Activated CD4-positive, alpha-beta T cell treated with anti-CD3 and anti-CD28 coated beads, Interleukin-2, amount 50 U/mL, for 24 hours (primary cell): ENCODE measurements around the gene PMVK.

ENCODE experiments used
- DNase-seq, 2 donors: peaks; one replicate each; pipeline ENCODE4 v3.0.0-alpha.2; 2020; ENCODE audit warnings: low read depth in 1 of 2, low spot score in 1 of 2

PMVK gene

DNA sequence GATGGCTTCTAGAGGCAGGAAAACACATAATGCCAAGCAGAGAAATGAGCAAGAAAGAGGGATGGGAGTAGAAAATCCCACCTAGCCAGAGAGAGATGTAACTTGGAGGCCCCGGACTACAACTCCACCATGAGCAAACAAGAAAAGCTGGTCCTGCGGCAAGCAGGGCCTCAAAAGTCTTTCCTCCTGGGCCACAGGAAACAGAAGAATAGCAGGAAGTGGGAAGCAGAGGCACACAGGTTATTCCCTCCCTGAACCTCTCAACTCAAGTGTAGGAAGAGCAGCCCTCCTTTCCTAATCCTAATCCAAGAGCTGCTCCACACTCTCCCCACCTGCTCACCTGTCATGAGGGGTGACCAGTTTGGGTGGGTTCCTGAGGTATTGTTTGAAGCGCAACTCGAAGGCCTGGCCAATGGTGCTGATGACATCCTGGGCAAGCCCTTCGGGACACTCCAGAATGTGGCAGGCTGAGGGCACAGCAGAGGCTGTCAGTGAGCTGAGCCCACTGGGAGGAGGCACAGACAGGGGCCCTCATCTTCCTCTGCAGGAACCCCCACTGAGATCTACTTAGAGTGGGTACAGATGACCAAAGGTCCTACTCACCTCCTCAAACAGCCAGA lies 30.9 kb upstream of the PMVK start:
- no peak for DNase-seq

DNA sequence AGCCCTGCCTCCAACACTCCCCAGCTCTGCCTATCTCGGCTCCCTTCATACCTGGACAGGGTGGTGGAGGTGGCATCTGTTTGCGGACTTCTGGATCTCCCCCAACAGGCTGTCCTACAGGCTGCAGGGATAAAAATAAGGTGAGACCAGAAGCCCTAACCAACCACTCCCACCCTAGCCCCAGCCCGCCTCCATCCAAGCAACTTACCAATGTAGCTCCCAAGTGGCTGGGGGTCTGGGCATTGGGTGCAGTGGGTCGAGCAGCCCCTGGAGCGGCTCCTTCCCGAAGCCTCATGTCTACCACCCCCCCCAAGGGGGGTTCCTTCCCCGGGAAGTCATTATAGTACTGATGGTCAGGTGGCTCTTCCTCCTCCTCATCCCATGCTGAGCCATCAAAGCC lies 29.6 kb upstream of the PMVK start:
- no peak for DNase-seq

DNA sequence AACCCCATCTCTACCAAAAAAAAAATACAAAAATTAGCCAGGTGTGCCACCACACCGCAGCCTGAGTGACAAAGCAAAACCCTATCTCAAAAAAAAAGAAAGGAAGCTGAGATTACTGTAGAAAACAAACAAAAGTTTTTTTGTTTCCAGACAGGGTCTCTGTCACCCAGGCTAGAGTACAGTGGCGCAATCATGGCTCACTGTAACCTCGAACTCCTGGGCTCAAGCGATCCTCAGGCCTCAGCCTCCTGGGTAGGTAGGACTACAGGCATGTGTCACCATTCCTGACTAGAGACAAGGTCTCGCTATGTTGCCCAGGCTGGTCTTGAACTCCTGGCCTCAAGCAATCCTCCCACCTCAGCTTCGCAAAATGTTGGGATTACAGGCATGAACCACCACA lies 27.8 kb upstream of the PMVK start:
- no peak for DNase-seq

DNA sequence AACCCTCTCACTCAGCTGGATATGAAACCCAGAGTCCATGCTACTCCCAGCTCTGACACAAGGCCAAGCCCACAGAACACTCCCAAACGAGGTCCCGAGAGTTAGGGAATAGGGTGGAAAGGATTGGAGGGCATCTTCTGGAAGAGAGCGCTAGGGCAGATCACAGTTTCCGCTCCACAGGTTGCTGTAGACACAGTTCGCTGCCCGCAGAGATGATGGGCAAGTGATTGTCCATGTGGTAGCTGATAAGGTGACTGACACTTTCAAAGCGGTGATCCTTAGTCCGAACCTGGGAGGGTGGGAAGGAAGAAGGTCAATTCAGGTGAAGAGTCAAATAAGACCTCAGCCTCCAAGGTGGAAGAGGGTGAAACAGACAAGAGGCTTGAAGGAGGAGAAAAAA lies 27.1 kb upstream of the PMVK start:
- no peak for DNase-seq

DNA sequence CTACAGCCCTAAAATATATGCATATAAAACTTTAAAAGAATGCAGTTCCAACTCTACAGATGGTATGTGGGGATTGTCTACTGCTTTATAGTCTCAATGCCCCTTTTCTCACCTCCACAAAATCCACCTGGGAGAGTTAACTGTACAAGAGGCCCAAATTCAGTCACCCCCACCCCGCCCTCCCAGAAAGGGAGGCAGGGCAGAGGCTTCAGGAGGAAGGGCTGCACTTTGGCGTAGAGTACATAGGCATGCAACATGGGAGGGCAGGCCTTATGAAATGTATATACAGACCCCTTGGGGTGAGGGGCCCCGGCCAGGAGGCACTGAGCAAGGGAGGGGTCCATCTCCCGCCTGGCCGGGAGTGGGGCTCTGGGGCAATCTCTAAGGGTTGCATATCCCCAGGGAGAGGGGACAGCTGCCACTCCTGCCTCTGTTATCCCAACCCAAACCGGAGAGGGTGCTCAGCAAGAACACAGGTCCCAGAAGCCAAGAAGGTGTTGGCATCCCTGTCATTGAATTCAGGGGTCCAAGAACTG lies 26.3 kb upstream of the PMVK start:
- DNase-seq = no peak

DNA sequence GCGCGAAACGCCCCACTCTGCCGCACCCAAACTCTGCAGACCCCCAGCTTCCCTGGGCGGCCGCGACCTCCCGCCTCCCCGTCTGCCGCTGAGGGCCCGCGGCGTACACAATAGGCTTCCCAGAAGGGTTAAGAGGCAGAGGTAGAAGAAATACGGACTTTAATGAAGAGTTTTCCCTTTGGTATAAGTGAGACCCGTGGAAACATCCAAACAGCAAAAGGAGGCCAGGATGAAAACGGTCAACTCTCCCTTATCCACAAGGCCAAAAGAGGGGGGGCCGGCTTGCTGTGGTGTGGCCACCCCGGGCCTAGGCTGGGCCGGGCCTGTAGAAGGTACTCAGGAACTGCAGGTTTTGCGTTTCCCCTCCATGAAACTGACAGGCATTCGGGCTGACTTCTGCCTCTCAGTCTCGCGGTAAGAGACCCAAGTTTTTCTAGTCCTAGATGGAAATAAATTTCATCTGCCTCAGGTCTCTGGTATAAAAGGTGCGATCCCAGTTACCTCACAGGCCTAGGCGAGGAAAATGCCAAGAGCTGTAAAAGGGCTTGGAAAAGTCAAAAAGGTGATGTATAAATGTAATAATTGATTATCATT lies 25.7 kb upstream of the PMVK start:
- DNase-seq = no peak

DNA sequence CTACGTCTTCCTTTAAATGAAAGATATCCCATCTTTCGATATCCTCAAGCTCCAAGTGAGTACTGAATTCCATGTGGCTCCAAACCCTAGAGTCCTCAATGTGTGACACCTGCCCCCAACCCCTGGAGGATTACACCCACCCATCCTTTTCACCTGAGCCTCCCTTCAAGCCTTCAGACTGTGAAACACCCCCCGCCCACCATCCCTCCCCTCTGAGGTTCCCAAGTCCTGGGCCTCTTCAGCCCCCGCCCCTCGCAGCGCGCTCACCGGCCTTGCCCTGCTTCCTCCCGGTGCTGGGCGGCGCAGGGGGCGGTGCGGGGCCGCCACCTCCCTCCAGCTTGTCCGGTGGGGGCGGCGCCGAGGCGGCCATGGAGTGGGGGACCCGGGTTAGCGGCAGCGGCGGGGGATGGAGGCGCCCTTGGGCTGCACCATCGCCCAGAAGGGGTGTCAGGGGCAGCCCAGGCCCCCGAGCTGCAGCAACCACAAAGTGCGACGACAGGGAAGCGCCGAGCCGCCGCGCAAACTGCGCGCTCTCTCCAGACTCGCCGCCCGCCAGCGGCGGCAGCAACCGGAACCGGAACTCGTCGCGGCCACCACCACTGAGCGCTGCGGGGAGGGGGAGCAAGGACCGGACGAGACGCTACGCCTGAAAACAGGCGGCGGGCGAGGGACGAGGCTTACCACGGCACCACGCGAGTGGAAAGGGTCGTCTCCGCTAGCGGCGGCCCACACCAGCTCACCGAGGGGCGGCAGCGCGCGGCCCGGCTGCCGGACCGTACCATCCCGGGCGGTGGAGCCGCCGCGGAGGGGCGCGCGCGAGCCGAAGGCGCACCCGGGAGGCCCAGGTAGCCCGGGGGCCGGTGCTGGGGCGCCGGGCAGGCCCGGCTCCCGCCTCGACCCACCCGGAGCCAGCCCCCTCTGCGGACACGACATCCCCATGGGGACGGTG lies 25.0 kb upstream of the PMVK start, which contains the start of gene PYGO2:
Gene PYGO2, minus strand, starts transcription at position 576 of the 949 bp plus-strand sequence. Its CDS starts 206 bp downstream, at position 370.
- peak; percentile 67 to 69 for DNase-seq

DNA sequence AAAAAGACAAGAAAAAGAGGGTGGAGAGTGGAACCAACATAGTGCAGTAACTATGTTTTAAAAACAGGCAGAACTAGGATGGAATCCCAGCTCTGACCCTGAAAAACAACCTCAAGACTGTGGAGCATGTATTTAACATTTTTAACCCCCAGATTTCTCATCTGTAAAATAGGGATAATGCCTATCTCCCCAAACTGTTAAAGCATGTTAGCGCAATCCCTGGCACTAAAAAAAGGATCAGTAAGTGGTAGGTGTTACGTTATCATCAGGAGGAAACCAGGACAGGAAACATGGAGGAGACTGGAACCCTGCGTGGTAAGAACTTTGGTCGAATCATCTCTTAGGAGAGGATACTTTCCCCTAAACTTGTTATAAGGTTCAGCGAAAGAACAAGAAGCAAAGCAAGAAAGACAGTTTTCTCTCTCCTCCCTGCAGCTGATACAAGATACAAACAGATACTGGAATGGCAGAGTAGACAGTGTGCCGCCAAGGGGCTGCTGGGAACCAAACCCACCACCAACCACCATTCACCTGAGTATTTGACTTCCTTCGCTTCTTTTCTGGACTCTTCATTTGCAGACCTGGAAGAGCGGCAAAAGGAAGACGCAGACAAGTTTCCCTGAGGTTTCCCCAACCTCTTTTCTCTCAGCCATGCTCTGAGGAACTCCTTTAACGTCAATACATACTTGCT lies 24.1 kb upstream of the PMVK start:
- DNase-seq = no peak

DNA sequence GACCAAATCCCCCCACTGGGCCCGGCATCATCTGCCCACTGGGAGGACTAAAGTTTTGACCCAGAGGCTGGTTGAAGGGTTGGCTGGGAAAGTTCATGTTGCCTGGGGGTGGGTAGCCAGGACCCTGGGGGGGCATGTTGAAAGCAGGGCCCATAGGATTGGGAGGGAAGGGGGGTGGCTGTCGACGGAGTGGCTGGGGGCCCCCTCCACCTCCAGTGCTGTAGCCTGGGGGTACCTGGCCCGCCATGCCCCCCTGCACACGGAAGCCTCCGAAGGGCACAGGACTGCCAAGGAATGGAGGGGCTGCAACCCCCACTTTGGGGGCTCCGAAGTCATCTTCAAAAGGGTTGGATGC lies 22.9 kb upstream of the PMVK start:
- DNase-seq = no peak

DNA sequence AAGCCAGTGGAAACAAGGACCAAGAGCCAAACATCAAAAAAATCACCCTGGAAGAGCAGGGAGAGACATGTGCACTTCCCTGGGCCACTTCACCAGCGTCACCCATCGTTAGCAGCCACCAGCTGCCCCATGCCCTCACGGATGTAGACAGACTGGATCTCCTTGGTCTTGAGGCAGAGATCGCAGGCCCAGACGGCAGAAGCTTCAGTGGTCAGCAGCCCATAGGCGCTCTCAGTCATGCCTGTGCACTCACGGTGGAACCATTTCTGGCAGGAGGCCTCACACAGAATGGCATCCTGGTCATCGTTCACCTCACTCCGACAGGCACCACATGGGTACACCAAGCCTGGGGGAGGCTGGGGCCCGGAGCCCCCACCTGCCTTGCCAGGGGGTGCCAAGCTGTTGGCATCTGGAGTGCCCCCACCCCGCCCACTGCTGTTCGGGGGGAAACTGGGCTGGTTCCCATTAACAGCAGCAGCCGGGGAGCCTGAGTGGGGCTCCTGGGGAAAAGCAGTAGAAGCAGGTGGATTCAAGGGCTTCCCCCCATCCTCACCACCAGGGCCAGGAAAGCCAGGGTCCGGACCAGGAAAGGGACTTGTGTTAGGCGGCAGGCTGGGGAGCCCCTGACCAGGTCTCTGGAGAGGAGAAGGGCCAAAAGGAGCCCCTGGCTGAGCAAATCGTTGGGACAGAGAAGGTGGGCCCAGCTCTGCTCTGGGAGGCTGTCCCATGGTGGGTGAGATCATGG lies 22.3 kb upstream of the PMVK start:
- no peak for DNase-seq

DNA sequence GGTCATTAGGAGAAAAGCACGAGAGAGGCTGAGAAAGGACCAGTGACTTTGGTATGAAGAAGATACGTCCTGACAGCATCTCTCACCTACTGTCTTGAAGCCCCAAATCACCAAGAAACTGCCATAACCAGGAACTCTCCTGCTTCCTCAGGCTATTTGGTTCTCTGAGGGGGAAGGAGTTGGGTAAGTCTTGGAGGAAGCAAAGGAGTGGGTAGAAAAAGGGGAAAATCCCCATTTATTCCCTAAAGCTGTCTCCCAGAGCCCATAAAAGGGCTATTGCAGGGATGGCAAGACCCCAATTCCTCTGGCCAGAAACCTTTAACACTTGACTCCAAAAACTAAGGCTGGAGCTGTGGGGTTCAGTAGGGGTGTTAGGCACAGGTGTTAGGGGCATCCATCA lies 21.5 kb upstream of the PMVK start:
- DNase-seq = no peak

DNA sequence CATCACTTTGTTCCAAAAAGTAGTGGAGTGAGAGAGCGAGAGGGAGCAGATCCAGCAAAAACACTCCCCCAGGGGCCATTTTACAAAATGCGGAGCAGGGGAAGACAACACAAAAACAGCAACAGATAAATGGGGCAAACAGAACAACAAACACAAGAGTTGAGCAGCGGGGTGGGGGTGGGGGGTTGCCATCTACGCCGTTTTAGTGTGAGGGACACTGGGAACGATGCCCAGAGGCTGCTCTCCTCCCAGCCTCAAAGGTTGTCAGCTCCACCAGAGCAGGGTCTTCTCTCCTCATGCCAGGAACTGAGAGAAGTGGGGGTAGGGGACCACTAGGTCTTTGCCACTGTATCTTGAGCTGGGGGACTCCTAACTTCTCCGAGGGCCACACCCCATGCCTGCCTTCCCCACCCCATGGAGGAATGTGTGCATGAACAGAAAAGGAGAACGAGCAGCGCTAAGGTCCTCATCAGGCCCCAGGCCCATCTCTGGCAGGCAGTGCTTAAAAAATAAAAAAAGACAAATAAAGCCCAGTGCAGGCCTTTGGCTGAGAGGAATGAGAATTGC lies 20.7 kb upstream of the PMVK start:
- DNase-seq = no peak

DNA sequence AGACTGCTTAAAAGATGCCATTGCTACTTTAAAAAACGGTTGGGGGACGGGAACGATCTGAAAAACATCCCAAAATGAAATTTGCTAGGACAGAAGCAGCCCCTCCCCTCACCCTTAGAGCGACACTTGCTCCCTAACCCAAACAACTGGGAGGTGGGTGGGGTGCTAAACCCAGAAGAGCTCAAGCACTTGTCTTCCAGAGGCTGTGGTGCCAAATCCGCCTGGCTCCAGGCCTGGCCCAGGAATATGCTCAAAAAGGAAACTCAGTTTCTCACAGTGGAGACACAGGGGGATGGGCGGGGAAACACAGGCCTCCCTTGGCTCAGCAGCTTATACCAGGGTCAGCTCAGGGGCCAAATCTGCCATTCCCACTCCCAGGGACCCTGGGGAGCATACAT lies 20.0 kb upstream of the PMVK start:
- DNase-seq = no peak

DNA sequence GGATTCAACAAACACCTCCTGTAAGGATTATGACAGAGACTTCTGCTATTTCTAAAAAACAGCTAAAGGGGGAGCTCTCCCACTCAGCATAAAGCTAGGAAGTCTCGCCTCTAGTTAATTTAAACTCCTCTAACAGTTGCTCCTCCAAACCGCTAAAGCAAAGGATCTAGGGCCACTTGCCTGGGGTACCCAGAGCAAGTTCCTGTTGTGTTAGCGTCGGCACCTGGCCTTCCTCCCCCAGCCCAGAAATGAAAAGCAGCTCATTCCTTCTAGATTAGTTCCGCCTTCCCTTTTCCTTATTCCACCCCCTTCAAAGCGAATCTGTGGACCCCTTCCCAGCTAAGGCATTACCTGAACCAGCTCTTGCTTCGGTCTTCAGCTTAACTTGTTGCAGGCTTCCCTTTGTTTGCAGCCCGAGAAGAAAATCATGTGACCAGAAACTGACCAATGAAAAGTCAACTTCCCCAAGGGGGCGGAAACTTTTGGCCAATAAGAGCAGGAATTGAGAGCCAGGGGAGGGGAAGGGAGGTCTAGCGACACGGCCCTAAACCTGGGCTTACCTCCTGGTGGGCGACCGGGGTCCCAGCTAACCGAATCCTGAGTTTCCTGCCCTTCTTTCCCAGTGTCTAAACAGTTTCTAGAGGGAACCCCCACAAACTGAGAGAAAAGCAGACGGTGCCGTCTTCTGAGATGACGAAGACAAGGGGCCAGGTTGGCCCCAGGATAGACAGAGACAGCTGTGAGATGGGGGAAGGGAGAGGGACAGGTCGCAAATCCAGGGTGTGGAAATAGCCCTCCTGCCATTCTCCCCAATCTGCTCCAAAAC lies 19.4 kb upstream of the PMVK start, which contains the start of gene PBXIP1:
Gene PBXIP1, minus strand, starts transcription at position 382 of the 826 bp plus-strand sequence. CDS start 2,378 bp downstream, outside the sequence.
- DNase-seq = peak; percentile 52 to 76

DNA sequence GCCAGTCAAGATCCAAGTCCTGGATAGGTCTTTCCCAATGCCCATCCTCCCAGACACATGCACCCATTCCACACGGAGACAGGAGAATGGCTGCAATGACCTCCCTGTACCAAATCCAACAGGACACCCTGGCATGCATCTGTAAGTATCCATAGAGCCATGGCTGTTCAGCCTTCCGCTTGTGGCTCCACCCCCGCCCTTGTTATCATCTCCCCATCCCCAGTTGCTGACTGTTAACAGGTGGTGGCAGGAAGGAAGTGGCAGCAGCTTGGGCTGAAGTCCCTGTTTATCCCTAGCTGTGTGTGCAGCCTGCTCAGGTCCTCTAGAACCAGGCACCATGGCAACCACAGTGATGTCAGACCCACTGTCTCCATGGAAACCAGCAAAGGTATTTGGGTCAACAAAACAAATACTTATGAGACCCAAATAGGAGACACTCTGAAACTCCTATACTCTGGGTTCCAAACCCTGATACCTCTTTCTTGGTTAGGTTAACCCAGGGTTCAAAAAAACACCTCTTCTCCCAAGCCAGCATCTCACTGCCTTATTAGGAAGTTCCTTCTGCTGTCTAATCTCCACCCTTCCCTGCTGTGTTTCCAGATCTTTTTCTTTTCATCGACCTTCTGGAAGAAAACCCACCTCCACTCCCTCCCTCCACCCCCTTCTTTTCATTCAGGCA lies 18.7 kb upstream of the PMVK start:
- peak in 1 of 2 donors; percentile 74 for DNase-seq

DNA sequence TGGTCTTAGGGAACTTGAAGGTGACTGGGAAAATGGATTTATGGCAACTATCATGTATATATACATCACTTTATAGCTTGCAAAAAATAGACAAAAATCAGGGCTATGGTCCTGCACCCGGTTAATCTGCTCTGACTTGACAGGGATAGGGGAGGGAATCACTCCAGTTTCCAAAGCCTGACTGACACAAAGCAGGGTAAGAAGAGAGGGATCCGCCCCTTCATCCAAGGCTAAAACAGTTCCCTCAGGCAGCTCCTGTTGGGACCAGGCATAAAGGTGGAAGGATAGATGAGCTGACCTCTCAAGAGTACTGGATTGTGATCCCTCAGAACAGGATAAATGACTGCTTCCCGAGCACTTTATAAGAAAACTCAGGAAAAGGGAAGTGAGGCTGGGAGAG lies 18.0 kb upstream of the PMVK start:
- no peak for DNase-seq

DNA sequence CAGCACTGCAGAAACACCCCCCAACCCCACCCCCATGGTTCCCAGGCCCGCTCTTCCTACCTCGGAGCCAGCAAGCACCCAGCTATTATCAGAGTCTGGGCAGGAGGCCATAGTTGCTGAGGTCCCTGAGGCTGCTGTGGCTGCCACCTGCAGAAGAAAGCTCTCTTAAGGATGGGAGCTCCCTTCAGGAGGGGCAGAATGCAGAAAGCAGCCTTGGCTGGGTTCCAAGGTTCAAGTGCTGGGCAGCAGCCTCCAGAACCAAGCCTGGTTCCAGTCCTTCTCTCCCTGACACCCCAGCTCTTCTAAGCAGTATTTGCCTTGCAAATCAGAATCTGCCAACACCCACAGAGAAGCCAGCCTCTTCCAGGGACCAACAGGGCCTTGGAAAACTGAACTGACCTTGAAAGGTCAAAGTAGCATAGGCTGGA lies 17.1 kb upstream of the PMVK start:
- no peak for DNase-seq

DNA sequence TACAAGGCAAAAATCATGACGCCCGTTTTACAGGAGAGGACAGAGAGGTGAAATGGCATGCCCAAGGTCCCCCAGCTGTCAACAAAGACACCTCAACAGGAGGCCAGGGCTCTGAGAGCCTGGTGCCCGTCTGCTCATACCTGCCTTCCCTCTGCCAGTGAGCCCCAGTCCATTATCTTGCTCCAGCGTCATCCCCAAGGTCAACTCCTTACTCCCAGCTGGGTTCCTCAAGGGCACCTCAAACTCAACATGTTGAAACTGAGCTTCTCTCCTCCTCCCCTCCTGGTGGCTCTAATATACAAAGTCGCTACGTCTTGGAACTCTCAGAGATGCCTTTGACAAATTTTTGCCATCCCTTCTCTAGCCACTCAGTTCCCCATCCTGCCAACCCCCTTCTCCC lies 16.1 kb upstream of the PMVK start:
- no peak for DNase-seq
